Ascending aorta (tissue), 2 donors: ENCODE measurements around the gene KRTAP9-8. TPM values are rescaled to one million over a fixed set of nuclear protein-coding genes. Genes with fewer than 3 reads are reported as not detected.
"Not testable (repeated sequence)": the region's sequence is repeated elsewhere in the genome, so short reads cannot be mapped to it uniquely, and the experiment has no call there.

Source experiments
- DNase-seq, 2 donors: peaks; one replicate each; pipeline ENCODE4 v3.0.0-alpha.2; 2019; ENCODE audit warnings: low spot score in 2 of 2
- H3K27ac ChIP-seq, 2 donors: fragments of 200-600 bp; sonication (generic); one replicate each; pipeline ENCODE4 v1.5.1; 2016 to 2017; ENCODE audit warnings: mild to moderate bottlenecking in 1 of 2
- H3K27me3 ChIP-seq: fragments of 200-600 bp; sonication (generic); one replicate; pipeline ENCODE4 v1.5.1; 2017
- H3K36me3 ChIP-seq, 2 donors: fragments of 200-600 bp; sonication (generic); one replicate each; pipeline ENCODE4 v1.5.1; 2016
- H3K4me1 ChIP-seq, 2 donors: fragments of 200-600 bp; sonication (generic); one replicate each; pipeline ENCODE4 v1.5.1; 2016 to 2017; ENCODE audit warnings: mild to moderate bottlenecking in 1 of 2
- H3K4me3 ChIP-seq, 2 donors: fragments of 200-600 bp; sonication (generic); one replicate each; pipeline ENCODE4 v1.5.1; 2016 to 2017; ENCODE audit warnings: mild to moderate bottlenecking in 1 of 2
- H3K9me3 ChIP-seq, 2 donors: fragments of 200-600 bp; sonication (generic); one replicate each; pipeline ENCODE4 v1.5.1; 2016
- intact Hi-C: fragments of 100-400 bp; cut with DNase I; formaldehyde crosslinking; loops from one replicate; pipeline ENCODE4 v1.15.1; 2023
- total RNA-seq: library from RNA; depleted of rRNA; stranded (reverse); fragments of >200 nt; gene quantifications from one replicate; pipeline ENCODE4 v1.1.0, GENCODE V29; 2016
- TF ChIP-seq, protein P1 (sequence below), 3 experiments: fragments of 200-600 bp in 2 of 3; fragments of 450-650 bp in 1 of 3; sonication (generic) in 2 of 3; IDR thresholded peaks; one replicate each; pipeline ENCODE4 v1.5.1; 2016 to 2019; ENCODE audit warnings: antibody characterized with exemption in 3 of 3, mild to moderate bottlenecking in 1 of 3, moderate library complexity in 1 of 3

Gene KRTAP9-8
- total RNA-seq, 1 donor from 2014 or later = not detected

GRCh38 chr17:41271858-41272257, 34.1 kb downstream of the KRTAP9-8 start:
- Histone ChIP-seq H3K27me3 (no peaks in the 10 kb centered on the region), H3K27ac (no peak overlapping the region), H3K4me1 (no peaks in the 10 kb centered on the region), H3K36me3 (no peaks in the 10 kb centered on the region), H3K9me3 (no peaks in the 10 kb centered on the region), H3K4me3 (no peak overlapping the region)
- intact Hi-C loops = no loop called here
- TF ChIP-seq, protein P1, sequence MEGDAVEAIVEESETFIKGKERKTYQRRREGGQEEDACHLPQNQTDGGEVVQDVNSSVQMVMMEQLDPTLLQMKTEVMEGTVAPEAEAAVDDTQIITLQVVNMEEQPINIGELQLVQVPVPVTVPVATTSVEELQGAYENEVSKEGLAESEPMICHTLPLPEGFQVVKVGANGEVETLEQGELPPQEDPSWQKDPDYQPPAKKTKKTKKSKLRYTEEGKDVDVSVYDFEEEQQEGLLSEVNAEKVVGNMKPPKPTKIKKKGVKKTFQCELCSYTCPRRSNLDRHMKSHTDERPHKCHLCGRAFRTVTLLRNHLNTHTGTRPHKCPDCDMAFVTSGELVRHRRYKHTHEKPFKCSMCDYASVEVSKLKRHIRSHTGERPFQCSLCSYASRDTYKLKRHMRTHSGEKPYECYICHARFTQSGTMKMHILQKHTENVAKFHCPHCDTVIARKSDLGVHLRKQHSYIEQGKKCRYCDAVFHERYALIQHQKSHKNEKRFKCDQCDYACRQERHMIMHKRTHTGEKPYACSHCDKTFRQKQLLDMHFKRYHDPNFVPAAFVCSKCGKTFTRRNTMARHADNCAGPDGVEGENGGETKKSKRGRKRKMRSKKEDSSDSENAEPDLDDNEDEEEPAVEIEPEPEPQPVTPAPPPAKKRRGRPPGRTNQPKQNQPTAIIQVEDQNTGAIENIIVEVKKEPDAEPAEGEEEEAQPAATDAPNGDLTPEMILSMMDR (IDR thresholded peaks at IDR 0.05) = no peak
- no peak for DNase-seq

GRCh38 chr17:41275648-41276190, 37.9 kb downstream of the KRTAP9-8 start, which contains the start of gene KRTAP9-7:
Gene KRTAP9-7 (plus strand): TSS chr17:41275698. CDS start chr17:41275698, 0 bp downstream.
- H3K4me3 ChIP-seq, H3K36me3 ChIP-seq, H3K9me3 ChIP-seq, H3K4me1 ChIP-seq, H3K27me3 ChIP-seq, DNase-seq, H3K27ac ChIP-seq, intact Hi-C loops: not testable (repeated sequence)

DNA sequence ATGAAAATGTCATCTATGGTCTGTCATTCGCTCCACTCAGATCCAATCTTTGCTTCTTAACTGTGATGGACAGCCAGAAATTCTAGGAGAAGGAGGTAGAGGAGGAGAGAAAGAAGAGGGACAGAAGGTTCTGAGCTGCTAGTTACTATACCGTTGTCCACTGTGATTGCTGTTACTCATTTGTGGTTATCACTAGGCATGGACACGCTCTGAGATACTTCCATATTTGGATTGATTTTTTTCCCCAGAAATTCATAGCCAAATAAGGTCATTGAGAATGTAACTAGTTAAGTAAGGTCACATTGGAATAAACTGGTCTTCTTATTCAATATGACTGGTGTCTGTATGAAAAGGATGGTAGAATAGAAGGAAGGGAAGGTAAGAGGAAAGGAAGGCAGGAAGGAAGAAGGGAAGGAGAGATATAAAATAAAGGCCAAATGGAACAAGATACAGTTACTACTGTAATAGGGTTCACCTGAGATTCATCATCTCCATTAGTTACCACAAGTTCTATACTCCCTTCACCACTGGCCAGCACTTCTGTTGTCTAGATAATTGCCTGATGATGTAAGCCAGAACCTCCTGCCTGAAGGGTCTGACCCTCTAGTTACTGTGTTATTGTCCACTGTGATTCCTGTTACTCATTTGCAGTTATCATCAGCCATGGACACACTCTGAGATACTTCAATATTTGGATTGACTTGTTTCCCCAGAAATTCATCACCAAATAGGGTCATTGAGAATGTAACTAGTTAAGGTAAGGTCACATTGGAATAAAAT, 40.6 kb downstream of the KRTAP9-8 start:
- no peaks in the 10 kb centered on the region for H3K36me3 ChIP-seq
- H3K27me3 ChIP-seq = no peaks in the 10 kb centered on the region
- TF ChIP-seq, protein P1 (IDR thresholded peaks at IDR 0.05) = no peak
- H3K4me3 ChIP-seq = no peak overlapping the region
- H3K27ac ChIP-seq = no peak overlapping the region
- no peaks in the 10 kb centered on the region for H3K4me1 ChIP-seq
- H3K9me3 ChIP-seq = no peaks in the 10 kb centered on the region
- intact Hi-C loops = no loop called here
- no peak for DNase-seq

- DNase-seq = no peak
- TF ChIP-seq, protein P1 (IDR thresholded peaks at IDR 0.05) = no peak
- intact Hi-C loops = no loop called here
These were observed 46.2 kb downstream of the KRTAP9-8 start for GRCh38 chr17:41284043-41284442.

DNA sequence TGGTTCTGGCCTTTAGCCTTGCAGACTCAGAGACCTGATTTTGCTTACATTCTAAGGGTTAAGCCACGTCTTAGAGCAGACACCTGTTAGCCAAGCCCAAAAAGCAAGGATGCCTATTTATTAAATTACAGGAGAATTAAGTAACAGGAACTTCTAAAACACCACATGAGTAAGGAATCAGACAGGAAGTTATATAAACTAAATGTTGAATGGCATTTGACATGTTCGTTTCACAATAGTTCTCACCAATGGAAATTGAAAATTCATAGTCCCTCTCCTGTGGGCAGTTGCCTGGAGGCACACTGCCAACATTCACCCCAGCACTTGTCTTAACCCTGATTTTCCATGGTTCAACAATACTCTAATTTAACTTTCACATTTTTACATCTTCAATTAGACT, 46.7 kb downstream of the KRTAP9-8 start:
- no peak for DNase-seq
- H3K36me3 ChIP-seq = no peaks in the 10 kb centered on the region

More at GRCh38 chr17:41284043-41284442, 46.2 kb downstream of the KRTAP9-8 start:
- Histone ChIP-seq H3K9me3 (no peaks in the 10 kb centered on the region), H3K4me3 (no peak overlapping the region), H3K4me1 (no peaks in the 10 kb centered on the region), H3K27ac (no peak overlapping the region), H3K36me3 (no peaks in the 10 kb centered on the region), H3K27me3 (no peaks in the 10 kb centered on the region)

DNA sequence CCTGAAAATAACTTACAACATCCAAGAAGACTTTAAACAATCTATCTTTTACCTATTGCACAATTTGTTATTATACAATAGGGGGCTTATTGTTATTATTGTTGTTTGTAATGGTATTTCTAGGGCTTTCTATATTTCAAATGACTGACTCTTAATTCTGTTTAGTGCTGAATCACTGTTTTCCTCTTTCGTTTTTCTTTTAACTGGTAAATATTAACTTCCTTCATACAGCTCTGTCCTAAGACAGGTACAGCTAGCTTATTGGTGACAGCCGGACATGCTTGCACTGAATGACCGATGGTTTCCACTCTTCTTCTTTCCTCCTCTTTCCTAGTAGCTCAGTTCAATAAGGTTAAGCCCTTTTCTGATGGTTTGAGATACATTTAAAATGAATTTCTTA, 49.3 kb downstream of the KRTAP9-8 start:
- no peaks in the 10 kb centered on the region for H3K27me3 ChIP-seq
- intact Hi-C loops = no loop called here
- H3K27ac ChIP-seq = no peak overlapping the region
- TF ChIP-seq, protein P1 (IDR thresholded peaks at IDR 0.05) = no peak
- H3K4me3 ChIP-seq = no peak overlapping the region
- H3K4me1 ChIP-seq = no peaks in the 10 kb centered on the region
- H3K9me3 ChIP-seq = no peaks in the 10 kb centered on the region
- no peak for DNase-seq
- no peaks in the 10 kb centered on the region for H3K36me3 ChIP-seq

More for the DNA sequence above, 46.7 kb downstream of the KRTAP9-8 start:
- Histone ChIP-seq H3K9me3 (no peaks in the 10 kb centered on the region), H3K4me1 (no peaks in the 10 kb centered on the region), H3K27me3 (no peaks in the 10 kb centered on the region), H3K4me3 (no peak overlapping the region), H3K27ac (no peak overlapping the region)
- TF ChIP-seq, protein P1 (IDR thresholded peaks at IDR 0.05) = no peak
- intact Hi-C loops = no loop called here
